Activated naive CD4-positive, alpha-beta T cell treated with anti-CD3 and anti-CD28 coated beads, Interleukin-2, amount 10 ng/mL, durations not matched to agents 7 days and 5 days (primary cell): Measurements from ENCODE around the gene TCF7L1.
"Not testable (repeated sequence)": the region's sequence is repeated elsewhere in the genome, so short reads cannot be mapped to it uniquely, and the experiment has no call there.

ENCODE experiments used
- CTCF ChIA-PET: fragments of 350-600 bp; sonication (Branson Sonifier 250); formaldehyde crosslinking; loops from one replicate; lab custom pipeline; 2021; ENCODE audit warnings: antibody characterized with exemption; lab: Charles Lee
- DNase-seq: peaks from one replicate; pipeline ENCODE4 v3.0.0-alpha.2; 2020
- H3K27ac Mint-ChIP-seq: one replicate; pipeline ENCODE4 v1.8.0; 2021; ENCODE audit warnings: mild to moderate bottlenecking, moderate library complexity, mixed read lengths
- H3K27me3 Mint-ChIP-seq: one replicate; pipeline ENCODE4 v1.8.0; 2021; ENCODE audit warnings: mild to moderate bottlenecking, mixed read lengths
- H3K36me3 Mint-ChIP-seq: one replicate; pipeline ENCODE4 v1.8.0; 2021; ENCODE audit warnings: mixed read lengths
- H3K4me1 Mint-ChIP-seq: one replicate; pipeline ENCODE4 v1.8.0; 2021; ENCODE audit warnings: mixed read lengths
- H3K4me3 Mint-ChIP-seq: one replicate; pipeline ENCODE4 v1.8.0; 2021; ENCODE audit warnings: mild to moderate bottlenecking, moderate library complexity, mixed read lengths
- H3K9me3 Mint-ChIP-seq: one replicate; pipeline ENCODE4 v1.8.0; 2021; ENCODE audit warnings: mixed read lengths

Gene TCF7L1

GRCh38 chr2:85188852-85189251 is 55.7 kb downstream of the TCF7L1 start:
- DNase-seq, result no peak
- Mint-ChIP-seq H3K36me3 (no peaks in the 10 kb centered on the region), H3K27me3 (peaks cover 26% of the 10 kb centered on the region), H3K4me1 (no peaks in the 10 kb centered on the region), H3K9me3 (no peaks in the 10 kb centered on the region), H3K27ac (no peak overlapping the region), H3K4me3 (no peak overlapping the region)
- CTCF ChIA-PET, result no interaction called here

GRCh38 chr2:85189606-85190270 is 56.5 kb downstream of the TCF7L1 start:
- Mint-ChIP-seq H3K36me3 (no peaks in the 10 kb centered on the region), H3K4me3 (no peak overlapping the region), H3K27ac (no peak overlapping the region), H3K9me3 (no peaks in the 10 kb centered on the region), H3K27me3 (peaks cover 32% of the 10 kb centered on the region), H3K4me1 (no peaks in the 10 kb centered on the region)
- DNase-seq, result no peak
- CTCF ChIA-PET, result no interaction called here

- Mint-ChIP-seq H3K9me3 (no peaks in the 10 kb centered on the region), H3K4me3 (no peak overlapping the region), H3K27me3 (peaks cover 28% of the 10 kb centered on the region), H3K27ac (no peak overlapping the region), H3K4me1 (no peaks in the 10 kb centered on the region), H3K36me3 (no peaks in the 10 kb centered on the region)
- no peak for DNase-seq
- CTCF ChIA-PET, result no interaction called here
These were observed 58.0 kb downstream of the TCF7L1 start for GRCh38 chr2:85191157-85191556.

GRCh38 chr2:85194780-85195480 is 61.7 kb downstream of the TCF7L1 start:
- no peak for DNase-seq
- H3K9me3 Mint-ChIP-seq, result no peaks in the 10 kb centered on the region
- no peak overlapping the region for H3K27ac Mint-ChIP-seq
- CTCF ChIA-PET, result no interaction called here
- peaks cover 42% of the 10 kb centered on the region for H3K27me3 Mint-ChIP-seq
- H3K4me3 Mint-ChIP-seq, result no peak overlapping the region
- H3K36me3 Mint-ChIP-seq, result no peaks in the 10 kb centered on the region
- H3K4me1 Mint-ChIP-seq, result no peaks in the 10 kb centered on the region

- H3K36me3 Mint-ChIP-seq, result no peaks in the 10 kb centered on the region
- CTCF ChIA-PET, result no interaction called here
- no peak for DNase-seq
- no peaks in the 10 kb centered on the region for H3K9me3 Mint-ChIP-seq
- H3K4me3 Mint-ChIP-seq, result no peak overlapping the region
- H3K27ac Mint-ChIP-seq, result no peak overlapping the region
- H3K27me3 Mint-ChIP-seq, result peaks cover 36% of the 10 kb centered on the region
- no peaks in the 10 kb centered on the region for H3K4me1 Mint-ChIP-seq
These were observed 62.8 kb downstream of the TCF7L1 start for GRCh38 chr2:85195956-85196355.

- Mint-ChIP-seq H3K4me1 (no peaks in the 10 kb centered on the region), H3K9me3 (no peaks in the 10 kb centered on the region), H3K27ac (no peak overlapping the region), H3K4me3 (no peak overlapping the region), H3K36me3 (no peaks in the 10 kb centered on the region), H3K27me3 (peaks cover 26% of the 10 kb centered on the region)
- DNase-seq, result no peak
- CTCF ChIA-PET, result no interaction called here
These were observed 66.5 kb downstream of the TCF7L1 start for GRCh38 chr2:85199698-85200097.

- no peaks in the 10 kb centered on the region for H3K4me1 Mint-ChIP-seq
- CTCF ChIA-PET, result no interaction called here
- no peaks in the 10 kb centered on the region for H3K9me3 Mint-ChIP-seq
- H3K27ac Mint-ChIP-seq, result no peak overlapping the region
- H3K36me3 Mint-ChIP-seq, result no peaks in the 10 kb centered on the region
- DNase-seq, result no peak
- H3K27me3 Mint-ChIP-seq, result peaks cover 27% of the 10 kb centered on the region
- no peak overlapping the region for H3K4me3 Mint-ChIP-seq
These were observed 76.7 kb downstream of the TCF7L1 start for GRCh38 chr2:85209887-85210286.

GRCh38 chr2:85210511-85210910 is 77.3 kb downstream of the TCF7L1 start:
- no peak for DNase-seq
- Mint-ChIP-seq H3K4me3 (no peak overlapping the region), H3K4me1 (no peaks in the 10 kb centered on the region), H3K36me3 (no peaks in the 10 kb centered on the region), H3K9me3 (no peaks in the 10 kb centered on the region), H3K27ac (no peak overlapping the region), H3K27me3 (peaks cover 32% of the 10 kb centered on the region)
- CTCF ChIA-PET, result no interaction called here

- H3K4me1 Mint-ChIP-seq, H3K27ac Mint-ChIP-seq, H3K4me3 Mint-ChIP-seq, H3K36me3 Mint-ChIP-seq, CTCF ChIA-PET, H3K9me3 Mint-ChIP-seq, DNase-seq: not testable (repeated sequence)
- peaks cover 41% of the 10 kb centered on the region for H3K27me3 Mint-ChIP-seq
These were observed 78.4 kb downstream of the TCF7L1 start for GRCh38 chr2:85211606-85212005.

- H3K27ac Mint-ChIP-seq, result no peak overlapping the region
- CTCF ChIA-PET, result no interaction called here
- no peaks in the 10 kb centered on the region for H3K9me3 Mint-ChIP-seq
- H3K4me3 Mint-ChIP-seq, result no peak overlapping the region
- peaks cover 44% of the 10 kb centered on the region for H3K27me3 Mint-ChIP-seq
- H3K36me3 Mint-ChIP-seq, result no peaks in the 10 kb centered on the region
- H3K4me1 Mint-ChIP-seq, result no peaks in the 10 kb centered on the region
- DNase-seq, result no peak
These were observed 79.6 kb downstream of the TCF7L1 start for GRCh38 chr2:85212841-85213240.

GRCh38 chr2:85213404-85213803 is 80.2 kb downstream of the TCF7L1 start:
- Mint-ChIP-seq H3K27me3 (peaks cover 44% of the 10 kb centered on the region), H3K9me3 (no peaks in the 10 kb centered on the region), H3K27ac (no peak overlapping the region)

GRCh38 chr2:85213901-85214512 is 80.8 kb downstream of the TCF7L1 start:
- Mint-ChIP-seq H3K4me3 (no peak overlapping the region), H3K27ac (no peak overlapping the region), H3K4me1 (no peaks in the 10 kb centered on the region), H3K9me3 (no peaks in the 10 kb centered on the region), H3K36me3 (no peaks in the 10 kb centered on the region), H3K27me3 (peaks cover 48% of the 10 kb centered on the region)
- CTCF ChIA-PET, result no interaction called here
- DNase-seq, result no peak

More at GRCh38 chr2:85213404-85213803, 80.2 kb downstream of the TCF7L1 start:
- Mint-ChIP-seq H3K4me1 (no peaks in the 10 kb centered on the region), H3K4me3 (no peak overlapping the region), H3K36me3 (no peaks in the 10 kb centered on the region)
- no peak for DNase-seq
- CTCF ChIA-PET, result no interaction called here

GRCh38 chr2:85215081-85215447 is 81.9 kb downstream of the TCF7L1 start:
- no peaks in the 10 kb centered on the region for H3K9me3 Mint-ChIP-seq
- H3K36me3 Mint-ChIP-seq, result no peaks in the 10 kb centered on the region

GRCh38 chr2:85215448-85216401 is 82.5 kb downstream of the TCF7L1 start:
- Mint-ChIP-seq H3K4me1 (no peaks in the 10 kb centered on the region), H3K27ac (no peak overlapping the region), H3K4me3 (no peak overlapping the region), H3K9me3 (no peaks in the 10 kb centered on the region), H3K27me3 (peaks cover 45% of the 10 kb centered on the region), H3K36me3 (no peaks in the 10 kb centered on the region)
- no peak for DNase-seq
- CTCF ChIA-PET, result no interaction called here

More at GRCh38 chr2:85215081-85215447, 81.9 kb downstream of the TCF7L1 start:
- CTCF ChIA-PET, result no interaction called here
- peaks cover 45% of the 10 kb centered on the region for H3K27me3 Mint-ChIP-seq
- H3K4me1 Mint-ChIP-seq, result no peaks in the 10 kb centered on the region
- H3K27ac Mint-ChIP-seq, result no peak overlapping the region
- no peak overlapping the region for H3K4me3 Mint-ChIP-seq
- no peak for DNase-seq
